ENCODE data around the gene MUC22.
"Not testable (repeated sequence)": the region's sequence is repeated elsewhere in the genome, so short reads cannot be mapped to it uniquely, and the experiment has no call there.

Gene MUC22

GRCh38 chr6:31042806-31043205, 32.5 kb downstream of the MUC22 start:
- Mint-ChIP-seq H3K27ac (no peak overlapping the region), H3K9me3 (no peaks in the 10 kb centered on the region), H3K4me1 (no peaks in the 10 kb centered on the region), H3K27me3 (no peaks in the 10 kb centered on the region), H3K4me3 (no peak overlapping the region), H3K36me3 (no peaks in the 10 kb centered on the region)

- Mint-ChIP-seq H3K27ac (no peak overlapping the region), H3K4me3 (no peak overlapping the region), H3K27me3 (peaks cover 4% of the 10 kb centered on the region), H3K4me1 (no peaks in the 10 kb centered on the region), H3K36me3 (no peaks in the 10 kb centered on the region), H3K9me3 (no peaks in the 10 kb centered on the region)
These were observed 37.8 kb downstream of the MUC22 start for GRCh38 chr6:31048099-31048498.

GRCh38 chr6:31049518-31049917, 39.2 kb downstream of the MUC22 start:
- no peak overlapping the region for H3K4me3 Mint-ChIP-seq
- no peaks in the 10 kb centered on the region for H3K4me1 Mint-ChIP-seq
- H3K36me3 Mint-ChIP-seq = no peaks in the 10 kb centered on the region
- no peak overlapping the region for H3K27ac Mint-ChIP-seq
- peaks cover 4% of the 10 kb centered on the region for H3K27me3 Mint-ChIP-seq
- no peaks in the 10 kb centered on the region for H3K9me3 Mint-ChIP-seq

GRCh38 chr6:31053187-31053586, 42.9 kb downstream of the MUC22 start:
- H3K4me3 Mint-ChIP-seq, H3K4me1 Mint-ChIP-seq, H3K27me3 Mint-ChIP-seq, H3K36me3 Mint-ChIP-seq, H3K9me3 Mint-ChIP-seq, H3K27ac Mint-ChIP-seq: not testable (repeated sequence)

- no peaks in the 10 kb centered on the region for H3K9me3 Mint-ChIP-seq
- no peak overlapping the region for H3K27ac Mint-ChIP-seq
- H3K27me3 Mint-ChIP-seq = peaks cover 3% of the 10 kb centered on the region
- H3K4me3 Mint-ChIP-seq = no peak overlapping the region
- H3K4me1 Mint-ChIP-seq = no peaks in the 10 kb centered on the region
- no peaks in the 10 kb centered on the region for H3K36me3 Mint-ChIP-seq
These were observed 43.6 kb downstream of the MUC22 start for GRCh38 chr6:31053873-31054272.

GRCh38 chr6:31055441-31055840, 45.2 kb downstream of the MUC22 start:
- Mint-ChIP-seq H3K4me3 (no peak overlapping the region), H3K9me3 (no peaks in the 10 kb centered on the region), H3K27me3 (no peaks in the 10 kb centered on the region), H3K4me1 (no peaks in the 10 kb centered on the region), H3K36me3 (no peaks in the 10 kb centered on the region), H3K27ac (no peak overlapping the region)

GRCh38 chr6:31057426-31058003, 47.2 kb downstream of the MUC22 start:
- no peaks in the 10 kb centered on the region for H3K4me1 Mint-ChIP-seq
- no peaks in the 10 kb centered on the region for H3K27me3 Mint-ChIP-seq
- H3K4me3 Mint-ChIP-seq = no peak overlapping the region
- no peaks in the 10 kb centered on the region for H3K9me3 Mint-ChIP-seq
- H3K36me3 Mint-ChIP-seq = no peaks in the 10 kb centered on the region
- no peak overlapping the region for H3K27ac Mint-ChIP-seq

GRCh38 chr6:31058128-31058894, 48.0 kb downstream of the MUC22 start:
- no peaks in the 10 kb centered on the region for H3K4me1 Mint-ChIP-seq
- no peak overlapping the region for H3K27ac Mint-ChIP-seq

GRCh38 chr6:31060145-31060544, 49.9 kb downstream of the MUC22 start:
- Mint-ChIP-seq H3K9me3 (no peaks in the 10 kb centered on the region), H3K4me1 (no peaks in the 10 kb centered on the region), H3K27ac (no peak overlapping the region), H3K36me3 (no peaks in the 10 kb centered on the region), H3K4me3 (no peak overlapping the region), H3K27me3 (no peaks in the 10 kb centered on the region)

More at GRCh38 chr6:31058128-31058894, 48.0 kb downstream of the MUC22 start:
- no peaks in the 10 kb centered on the region for H3K27me3 Mint-ChIP-seq
- H3K4me3 Mint-ChIP-seq = no peak overlapping the region
- H3K36me3 Mint-ChIP-seq = no peaks in the 10 kb centered on the region
- no peaks in the 10 kb centered on the region for H3K9me3 Mint-ChIP-seq

- H3K36me3 Mint-ChIP-seq = no peaks in the 10 kb centered on the region
- peaks cover 5% of the 10 kb centered on the region for H3K4me1 Mint-ChIP-seq
- no peaks in the 10 kb centered on the region for H3K27me3 Mint-ChIP-seq
- H3K27ac Mint-ChIP-seq = no peak overlapping the region
- H3K9me3 Mint-ChIP-seq = no peaks in the 10 kb centered on the region
- H3K4me3 Mint-ChIP-seq = no peak overlapping the region
These were observed 53.7 kb downstream of the MUC22 start for GRCh38 chr6:31063906-31064435.

GRCh38 chr6:31065556-31065955, 55.3 kb downstream of the MUC22 start:
- Mint-ChIP-seq H3K27me3 (no peaks in the 10 kb centered on the region), H3K27ac (no peak overlapping the region), H3K4me1 (peaks cover 7% of the 10 kb centered on the region), H3K4me3 (no peak overlapping the region), H3K36me3 (no peaks in the 10 kb centered on the region), H3K9me3 (no peaks in the 10 kb centered on the region)

- not testable (repeated sequence) for H3K27ac Mint-ChIP-seq, H3K4me3 Mint-ChIP-seq, H3K27me3 Mint-ChIP-seq, H3K9me3 Mint-ChIP-seq, H3K36me3 Mint-ChIP-seq, H3K4me1 Mint-ChIP-seq
These were observed 56.8 kb downstream of the MUC22 start for GRCh38 chr6:31067028-31067427.

GRCh38 chr6:31067891-31068668, 57.8 kb downstream of the MUC22 start:
- H3K4me1 Mint-ChIP-seq, H3K9me3 Mint-ChIP-seq, H3K36me3 Mint-ChIP-seq, H3K27me3 Mint-ChIP-seq, H3K27ac Mint-ChIP-seq, H3K4me3 Mint-ChIP-seq: not testable (repeated sequence)

- Mint-ChIP-seq H3K9me3 (no peaks in the 10 kb centered on the region), H3K27ac (no peak overlapping the region), H3K36me3 (no peaks in the 10 kb centered on the region), H3K4me3 (no peak overlapping the region), H3K27me3 (no peaks in the 10 kb centered on the region), H3K4me1 (peaks cover 7% of the 10 kb centered on the region)
These were observed 58.5 kb downstream of the MUC22 start for GRCh38 chr6:31068669-31069340.

GRCh38 chr6:31070711-31071197, 60.5 kb downstream of the MUC22 start:
- no peaks in the 10 kb centered on the region for H3K27me3 Mint-ChIP-seq
- H3K4me1 Mint-ChIP-seq = peaks cover 7% of the 10 kb centered on the region
- no peak overlapping the region for H3K4me3 Mint-ChIP-seq
- H3K9me3 Mint-ChIP-seq = no peaks in the 10 kb centered on the region
- no peak overlapping the region for H3K27ac Mint-ChIP-seq
- H3K36me3 Mint-ChIP-seq = no peaks in the 10 kb centered on the region
